ENCODE results near the gene DIS3.
"Not testable (repeated sequence)": the region's sequence is repeated elsewhere in the genome, so short reads cannot be mapped to it uniquely, and the experiment has no call there.

DIS3 gene

GRCh38 chr13:72751220-72751619, 30.5 kb downstream of the DIS3 start:
- DNase-seq (ENCODE audit: low read depth in 3 of 3), result no peak

DNA sequence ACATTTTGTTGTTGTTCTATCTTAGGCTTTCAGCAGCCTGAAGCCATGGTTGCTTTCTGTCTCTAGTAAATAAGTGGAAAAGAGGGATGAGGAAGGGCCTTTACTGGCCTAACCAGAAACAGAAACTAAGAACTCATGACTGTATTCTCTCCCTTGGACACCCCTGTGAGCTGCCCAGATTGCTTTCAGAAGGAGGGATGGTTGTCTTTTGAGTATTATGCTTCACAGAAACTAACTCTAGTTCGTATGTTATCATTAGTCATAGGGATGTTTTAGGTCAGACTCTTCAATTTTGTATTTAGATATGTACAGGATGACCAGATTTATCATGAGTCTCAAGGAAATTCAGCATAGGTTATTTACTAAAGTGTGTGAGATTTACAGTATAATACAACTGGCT, 36.4 kb downstream of the DIS3 start:
- no peak for DNase-seq (ENCODE audit: low read depth in 3 of 3)

GRCh38 chr13:72740015-72740414, 41.7 kb downstream of the DIS3 start:
- DNase-seq (ENCODE audit: low read depth in 3 of 3), result no peak

- no peak for DNase-seq (ENCODE audit: low read depth in 3 of 3)
These were observed 44.7 kb downstream of the DIS3 start for GRCh38 chr13:72737033-72737432.

DNA sequence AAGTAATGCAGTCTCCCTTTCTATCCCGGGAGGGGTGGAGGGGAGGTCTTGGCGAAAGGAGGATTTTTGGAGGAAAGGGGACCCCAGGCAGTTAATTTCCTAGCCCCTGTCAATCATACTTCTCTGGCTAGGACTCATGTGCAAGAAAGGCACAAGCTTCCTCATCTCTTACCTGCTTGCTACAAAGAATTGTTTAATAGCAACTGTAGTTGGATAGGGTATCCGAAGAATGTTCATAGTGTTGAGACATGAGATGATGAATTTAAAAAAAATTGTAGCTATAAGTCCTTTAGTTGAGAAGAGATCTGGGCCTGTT, 53.5 kb downstream of the DIS3 start:
- no peak for DNase-seq (ENCODE audit: low read depth in 3 of 3)

GRCh38 chr13:72727417-72728289, 54.0 kb downstream of the DIS3 start, which contains the start of the genes BORA and MZT1:
TSS of gene BORA (plus strand) at chr13:72727923. CDS start at chr13:72728941, 1,018 bp downstream.
TSS of gene MZT1 (minus strand) at chr13:72727629. CDS start at chr13:72727602, 27 bp downstream.
- DNase-seq (ENCODE audit: low read depth in 3 of 3), result peak; percentile 84 to 91 (median 90)

- peak; percentile 8 to 24 (median 11) for DNase-seq (ENCODE audit: low read depth in 3 of 3)
These were observed 54.8 kb downstream of the DIS3 start for GRCh38 chr13:72726726-72727416.

- not testable (repeated sequence) for DNase-seq (ENCODE audit: low read depth in 3 of 3)
These were observed 55.5 kb downstream of the DIS3 start for GRCh38 chr13:72726185-72726584.

- DNase-seq (ENCODE audit: low read depth in 3 of 3), result no peak
These were observed 64.9 kb downstream of the DIS3 start for GRCh38 chr13:72716776-72717175.

All from stimulated activated CD4-positive, alpha-beta T cell treated with anti-CD3 and anti-CD28 coated beads, TNF-alpha, amount 100 ng/mL, for 4 hours (primary cell).